ENCODE measurements around the gene CDT1.
A peak's percentile ranks its signal among the peaks of the same experiment; 100 is the strongest.

The CDT1 gene

GRCh38 chr16:88856122-88856827 is 52.7 kb downstream of the CDT1 start:
- DNase-seq (ENCODE audit: low read depth): peak; percentile 20

- peak; percentile 97 for DNase-seq (ENCODE audit: low read depth)
Observed at GRCh38 chr16:88856828-88857727, 53.5 kb downstream of the CDT1 start, which contains the start of the genes GALNS and TRAPPC2L. Gene GALNS (minus strand): TSS chr16:88856947. CDS start chr16:88856877, 70 bp downstream. Gene TRAPPC2L (plus strand): TSS chr16:88857127. CDS start chr16:88857151, 24 bp downstream.

DNA sequence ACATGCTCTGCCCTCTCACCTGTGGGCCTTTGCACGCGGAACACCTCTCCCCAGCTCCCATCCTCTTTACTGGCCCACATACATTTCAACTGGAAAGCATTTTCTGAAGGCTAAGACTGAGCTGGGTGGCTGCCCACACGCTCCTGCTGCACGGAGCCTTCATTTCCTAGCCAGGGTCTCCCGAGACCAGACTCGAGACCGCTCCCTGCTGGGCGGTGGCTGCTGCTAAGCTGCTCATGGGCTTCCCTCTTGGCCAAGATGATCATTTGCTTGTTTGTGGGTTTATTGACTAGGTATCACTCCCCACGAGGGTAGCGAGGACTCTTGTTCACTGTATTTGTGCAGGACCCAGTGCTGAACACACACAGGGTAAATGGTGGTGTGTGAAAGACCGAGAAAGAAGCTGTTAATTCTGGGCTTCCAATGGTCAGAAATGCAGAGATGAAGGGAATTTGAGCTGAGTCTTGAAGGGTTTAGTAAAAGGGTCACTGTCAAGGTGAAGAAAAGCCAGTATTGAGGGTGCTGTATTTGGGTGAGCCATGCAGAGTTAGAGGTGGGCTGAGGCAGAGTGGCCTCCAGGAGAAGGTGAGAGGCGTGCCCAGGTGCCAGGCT is 54.2 kb downstream of the CDT1 start:
- DNase-seq (ENCODE audit: low read depth): peak; percentile 82

Data from ELR (cell line).